Peyer's patch (tissue), 4 donors: ENCODE results near the gene ACCS. TPM values are rescaled to one million over a fixed set of nuclear protein-coding genes. Genes with fewer than 3 reads are reported as not detected.

Experiments used
- DNase-seq, 3 donors: peaks; one replicate each; pipeline ENCODE4 v3.0.0-alpha.2; 2017 to 2019
- H3K27ac ChIP-seq, 4 donors: fragments of 200-600 bp; sonication (generic); one replicate each; pipeline ENCODE4 v1.5.1; 2016 to 2019
- H3K27me3 ChIP-seq, 2 donors: fragments of 200-600 bp; sonication (generic); one replicate each; pipeline ENCODE4 v1.5.1; 2019
- H3K36me3 ChIP-seq, 3 donors: fragments of 200-600 bp; sonication (generic); one replicate each; pipeline ENCODE4 v1.5.1; 2016 to 2019
- H3K4me1 ChIP-seq, 4 donors: fragments of 200-600 bp; sonication (generic); one replicate each; pipeline ENCODE4 v1.5.1; 2016 to 2019
- H3K4me3 ChIP-seq, 4 donors: fragments of 200-600 bp; sonication (generic); 1 replicate in 3 of 4; 2 replicates in 1 of 4; pipeline ENCODE4 v1.5.1; 2016 to 2019; ENCODE audit warnings: mild to moderate bottlenecking in 1 of 4
- H3K9me3 ChIP-seq, 4 donors: fragments of 200-600 bp; sonication (generic); one replicate each; pipeline ENCODE4 v1.5.1; 2016 to 2019; ENCODE audit warnings: mild to moderate bottlenecking in 1 of 4
- POLR2A ChIP-seq, 2 donors: fragments of 450-650 bp; IDR thresholded peaks; one replicate each; pipeline ENCODE4 v1.5.1; 2017; ENCODE audit warnings: antibody characterized with exemption in 2 of 2, mild to moderate bottlenecking in 2 of 2, moderate library complexity in 2 of 2
- total RNA-seq, 4 donors: library from RNA; depleted of rRNA; stranded (reverse); fragments of >200 nt; gene quantifications; one replicate each; pipeline ENCODE4 v1.1.0, GENCODE V29; 2016
- TF ChIP-seq, protein P1 (sequence below), 6 experiments: fragments of 450-650 bp in 4 of 6; fragments of 200-600 bp in 2 of 6; sonication (generic) in 1 of 6; IDR thresholded peaks; one replicate each; pipeline ENCODE4 v1.5.1; 2017 to 2019; ENCODE audit warnings: antibody characterized with exemption in 6 of 6, mild to moderate bottlenecking in 3 of 6, moderate library complexity in 1 of 6

The ACCS gene
- total RNA-seq, 4 donors from 2014 or later: 31.5 to 70.7 (median 46.3) TPM

- Histone ChIP-seq H3K27ac (no peak overlapping the region), H3K36me3 (no peaks in the 10 kb centered on the region), H3K4me1 (no peaks in the 10 kb centered on the region), H3K9me3 (no peaks in the 10 kb centered on the region), H3K27me3 (no peaks in the 10 kb centered on the region), H3K4me3 (no peak overlapping the region)
- TF ChIP-seq, protein P1, sequence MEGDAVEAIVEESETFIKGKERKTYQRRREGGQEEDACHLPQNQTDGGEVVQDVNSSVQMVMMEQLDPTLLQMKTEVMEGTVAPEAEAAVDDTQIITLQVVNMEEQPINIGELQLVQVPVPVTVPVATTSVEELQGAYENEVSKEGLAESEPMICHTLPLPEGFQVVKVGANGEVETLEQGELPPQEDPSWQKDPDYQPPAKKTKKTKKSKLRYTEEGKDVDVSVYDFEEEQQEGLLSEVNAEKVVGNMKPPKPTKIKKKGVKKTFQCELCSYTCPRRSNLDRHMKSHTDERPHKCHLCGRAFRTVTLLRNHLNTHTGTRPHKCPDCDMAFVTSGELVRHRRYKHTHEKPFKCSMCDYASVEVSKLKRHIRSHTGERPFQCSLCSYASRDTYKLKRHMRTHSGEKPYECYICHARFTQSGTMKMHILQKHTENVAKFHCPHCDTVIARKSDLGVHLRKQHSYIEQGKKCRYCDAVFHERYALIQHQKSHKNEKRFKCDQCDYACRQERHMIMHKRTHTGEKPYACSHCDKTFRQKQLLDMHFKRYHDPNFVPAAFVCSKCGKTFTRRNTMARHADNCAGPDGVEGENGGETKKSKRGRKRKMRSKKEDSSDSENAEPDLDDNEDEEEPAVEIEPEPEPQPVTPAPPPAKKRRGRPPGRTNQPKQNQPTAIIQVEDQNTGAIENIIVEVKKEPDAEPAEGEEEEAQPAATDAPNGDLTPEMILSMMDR (IDR thresholded peaks at IDR 0.05): no peak
- no peak for TF ChIP-seq POLR2A (IDR thresholded peaks at IDR 0.05)
- no peak for DNase-seq
These were observed 7.8 kb upstream of the ACCS start for GRCh38 chr11:44058275-44058674.

- Histone ChIP-seq H3K27me3 (no peaks in the 10 kb centered on the region), H3K4me1 (peaks cover 0 to 13% (median 2%) of the 10 kb centered on the region in 4 donors), H3K4me3 (peak overlapping the region in 1 of 4 donors; percentile 69), H3K27ac (peak overlapping the region; percentile 79 to 92 (median 85)), H3K36me3 (no peaks in the 10 kb centered on the region), H3K9me3 (no peaks in the 10 kb centered on the region)
- no peak for TF ChIP-seq POLR2A (IDR thresholded peaks at IDR 0.05)
- TF ChIP-seq, protein P1 (IDR thresholded peaks at IDR 0.05): no peak
- DNase-seq: no peak
These were observed 859 bp upstream of the ACCS start for GRCh38 chr11:44065161-44065661.

- no peaks in the 10 kb centered on the region for H3K36me3 ChIP-seq
- peaks cover 0 to 13% (median 2%) of the 10 kb centered on the region in 4 donors for H3K4me1 ChIP-seq
- TF ChIP-seq POLR2A (IDR thresholded peaks at IDR 0.05): peak; percentile 23 to 34
- TF ChIP-seq, protein P1 (IDR thresholded peaks at IDR 0.05): peak in 2 of 6 experiments; percentile 29 to 38
- peak overlapping the region; percentile 79 to 92 (median 85) for H3K27ac ChIP-seq
- peak overlapping the region; percentile 67 to 72 (median 70) for H3K4me3 ChIP-seq
- no peaks in the 10 kb centered on the region for H3K9me3 ChIP-seq
- DNase-seq: peak; percentile 20 to 62 (median 53)
- H3K27me3 ChIP-seq: no peaks in the 10 kb centered on the region
These were observed 667 bp downstream of the ACCS start for GRCh38 chr11:44066732-44067141.

- Histone ChIP-seq H3K27ac (peak overlapping the region in 1 of 4 donors; percentile 82), H3K27me3 (no peaks in the 10 kb centered on the region), H3K4me3 (peak overlapping the region in 1 of 4 donors; percentile 71), H3K4me1 (peaks cover 0 to 13% (median 2%) of the 10 kb centered on the region in 4 donors), H3K36me3 (no peaks in the 10 kb centered on the region), H3K9me3 (no peaks in the 10 kb centered on the region)
- no peak for DNase-seq
- TF ChIP-seq, protein P1 (IDR thresholded peaks at IDR 0.05): no peak
- TF ChIP-seq POLR2A (IDR thresholded peaks at IDR 0.05): no peak
These were observed 1.2 kb downstream of the ACCS start for GRCh38 chr11:44067266-44067665.

DNA sequence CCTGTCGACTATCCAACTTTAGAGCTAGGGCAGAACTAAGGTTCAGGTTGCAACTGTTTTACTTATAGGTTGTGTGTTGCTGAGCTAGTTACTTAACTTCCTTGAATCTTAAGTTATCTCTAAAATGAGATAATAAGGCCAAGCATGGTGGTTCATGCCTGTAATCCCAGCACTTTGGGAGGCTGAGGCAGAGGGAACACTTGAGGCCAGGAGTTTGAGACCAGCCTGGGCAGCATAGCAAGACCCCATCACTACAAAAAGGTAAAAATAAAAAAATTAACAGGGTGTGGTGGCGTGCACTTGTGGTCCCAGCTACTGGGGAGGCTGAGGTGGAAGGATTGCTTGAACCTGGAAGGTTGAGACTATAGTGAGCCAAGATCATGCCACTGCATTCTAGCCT is 2.1 kb downstream of the ACCS start:
- Histone ChIP-seq H3K36me3 (peaks cover 0 to 6% (median 0%) of the 10 kb centered on the region in 3 donors), H3K27ac (no peak overlapping the region), H3K4me3 (no peak overlapping the region), H3K4me1 (peaks cover 0 to 13% (median 2%) of the 10 kb centered on the region in 4 donors), H3K27me3 (no peaks in the 10 kb centered on the region), H3K9me3 (no peaks in the 10 kb centered on the region)
- TF ChIP-seq POLR2A (IDR thresholded peaks at IDR 0.05): no peak
- TF ChIP-seq, protein P1 (IDR thresholded peaks at IDR 0.05): no peak
- DNase-seq: no peak
